MG63 (cell line): ENCODE measurements around the gene MBD6. TPM values are rescaled to one million over a fixed set of nuclear protein-coding genes. Genes with fewer than 3 reads are reported as not detected.

ENCODE experiments used
- DNase-seq: peaks from one replicate; pipeline ENCODE4 v3.0.0-alpha.2; 2020
- H3K27me3 ChIP-seq: fragments of 250-450 bp; sonication (Bioruptor Pico); 2 replicates; pipeline ENCODE4 v1.5.1; 2020; ENCODE audit warnings: mild to moderate bottlenecking, moderate library complexity
- H3K36me3 ChIP-seq: fragments of 250-450 bp; sonication (Bioruptor Pico); 2 replicates; pipeline ENCODE4 v1.5.1; 2020; ENCODE audit warnings: mild to moderate bottlenecking, moderate library complexity
- H3K4me3 ChIP-seq: fragments of 250-450 bp; sonication (Bioruptor Pico); 2 replicates; pipeline ENCODE4 v1.5.1; 2020; ENCODE audit warnings: mild to moderate bottlenecking, moderate library complexity
- H3K9me3 ChIP-seq: fragments of 250-450 bp; sonication (Bioruptor Pico); 2 replicates; pipeline ENCODE4 v1.5.1; 2020; ENCODE audit warnings: mild to moderate bottlenecking, moderate library complexity
- total RNA-seq: library from RNA; depleted of rRNA; stranded (reverse); fragments of >200 nt; shearing (Covaris generic); gene quantifications from 2 replicates; pipeline ENCODE4 v1.2.3, GENCODE V29; 2014; ENCODE audit warnings: low replicate concordance

MBD6 gene
- total RNA-seq, 1 experiment from 2014 or later = 3.0 TPM

- no peaks in the 10 kb centered on the region for H3K27me3 ChIP-seq
- no peaks in the 10 kb centered on the region for H3K9me3 ChIP-seq
- peak; percentile 98 for DNase-seq
- peaks cover 65% of the 10 kb centered on the region for H3K36me3 ChIP-seq
- peak within 1 kb of the TSS; percentile 93 for H3K4me3 ChIP-seq
Measured at GRCh38 chr12:57520053-57520818, 2.4 kb upstream of the MBD6 start, which contains the start of gene DDIT3. Gene DDIT3 (minus strand): TSS chr12:57520514. CDS start chr12:57517406, 3,108 bp downstream.

GRCh38 chr12:57521525-57522010 is 1.1 kb upstream of the MBD6 start:
- Histone ChIP-seq H3K27me3 (no peaks in the 10 kb centered on the region), H3K9me3 (no peaks in the 10 kb centered on the region), H3K36me3 (peaks cover 58% of the 10 kb centered on the region), H3K4me3 (peak overlapping the region; percentile 77)
- DNase-seq = peak; percentile 39

- no peaks in the 10 kb centered on the region for H3K9me3 ChIP-seq
- peak; percentile 52 for DNase-seq
- peak overlapping the region; percentile 77 for H3K4me3 ChIP-seq
- H3K27me3 ChIP-seq = no peaks in the 10 kb centered on the region
- peaks cover 50% of the 10 kb centered on the region for H3K36me3 ChIP-seq
Measured at GRCh38 chr12:57522887-57523705, 472 bp downstream of the MBD6 start.

GRCh38 chr12:57523706-57524614 is 1.3 kb downstream of the MBD6 start:
- H3K9me3 ChIP-seq = no peaks in the 10 kb centered on the region
- peaks cover 48% of the 10 kb centered on the region for H3K36me3 ChIP-seq
- H3K4me3 ChIP-seq = peak overlapping the region; percentile 77
- no peaks in the 10 kb centered on the region for H3K27me3 ChIP-seq
- no peak for DNase-seq

- H3K4me3 ChIP-seq = no peak overlapping the region
- peaks cover 44% of the 10 kb centered on the region for H3K36me3 ChIP-seq
- H3K9me3 ChIP-seq = no peaks in the 10 kb centered on the region
- DNase-seq = no peak
- no peaks in the 10 kb centered on the region for H3K27me3 ChIP-seq
Measured at GRCh38 chr12:57524814-57525614, 2.4 kb downstream of the MBD6 start.

- DNase-seq = no peak
- Histone ChIP-seq H3K27me3 (no peaks in the 10 kb centered on the region), H3K4me3 (no peak overlapping the region), H3K36me3 (peaks cover 50% of the 10 kb centered on the region), H3K9me3 (no peaks in the 10 kb centered on the region)
Measured at GRCh38 chr12:57525615-57526383, 3.2 kb downstream of the MBD6 start.

GRCh38 chr12:57526477-57527126 is 4.0 kb downstream of the MBD6 start:
- H3K36me3 ChIP-seq = peaks cover 53% of the 10 kb centered on the region
- no peak for DNase-seq

GRCh38 chr12:57527184-57527583 is 4.6 kb downstream of the MBD6 start:
- H3K9me3 ChIP-seq = no peaks in the 10 kb centered on the region
- H3K36me3 ChIP-seq = peaks cover 59% of the 10 kb centered on the region
- no peak for DNase-seq
- no peak overlapping the region for H3K4me3 ChIP-seq
- no peaks in the 10 kb centered on the region for H3K27me3 ChIP-seq

More at GRCh38 chr12:57526477-57527126, 4.0 kb downstream of the MBD6 start:
- Histone ChIP-seq H3K4me3 (no peak overlapping the region), H3K27me3 (no peaks in the 10 kb centered on the region), H3K9me3 (no peaks in the 10 kb centered on the region)

GRCh38 chr12:57528176-57528575 is 5.6 kb downstream of the MBD6 start:
- Histone ChIP-seq H3K27me3 (no peaks in the 10 kb centered on the region), H3K4me3 (no peak overlapping the region), H3K36me3 (peaks cover 67% of the 10 kb centered on the region), H3K9me3 (no peaks in the 10 kb centered on the region)
- DNase-seq = no peak

GRCh38 chr12:57528831-57529555 is 6.4 kb downstream of the MBD6 start:
- DNase-seq = no peak
- H3K27me3 ChIP-seq = no peaks in the 10 kb centered on the region
- no peak overlapping the region for H3K4me3 ChIP-seq
- peaks cover 66% of the 10 kb centered on the region for H3K36me3 ChIP-seq
- no peaks in the 10 kb centered on the region for H3K9me3 ChIP-seq

- H3K36me3 ChIP-seq = peaks cover 67% of the 10 kb centered on the region
- no peak for DNase-seq
- H3K4me3 ChIP-seq = no peak overlapping the region
- H3K9me3 ChIP-seq = no peaks in the 10 kb centered on the region
- no peaks in the 10 kb centered on the region for H3K27me3 ChIP-seq
Measured at GRCh38 chr12:57529831-57530230, 7.2 kb downstream of the MBD6 start.

GRCh38 chr12:57530396-57531142 is 7.9 kb downstream of the MBD6 start:
- Histone ChIP-seq H3K9me3 (no peaks in the 10 kb centered on the region), H3K36me3 (peaks cover 69% of the 10 kb centered on the region), H3K27me3 (no peaks in the 10 kb centered on the region), H3K4me3 (no peak overlapping the region)
- no peak for DNase-seq

- no peaks in the 10 kb centered on the region for H3K27me3 ChIP-seq
- H3K36me3 ChIP-seq = peaks cover 61% of the 10 kb centered on the region
- no peaks in the 10 kb centered on the region for H3K9me3 ChIP-seq
- no peak overlapping the region for H3K4me3 ChIP-seq
- DNase-seq = no peak
Measured at GRCh38 chr12:57531836-57532235, 9.2 kb downstream of the MBD6 start.
